GM23338 (cell line): ENCODE measurements around the gene PPP6R2. TPM values are rescaled to one million over a fixed set of nuclear protein-coding genes. Genes with fewer than 3 reads are reported as not detected.

ENCODE experiments used
- ATAC-seq: fragments of 200-7000 bp; cut with Tn5 transposase; 3 replicates; pipeline ENCODE4 v1.9.1; 2020
- DNase-seq: peaks from one replicate; pipeline ENCODE4 v3.0.0-alpha.2; 2015; ENCODE audit warnings: low spot score
- H2AFZ ChIP-seq: fragments of 200-600 bp; sonication (generic); 2 replicates; pipeline ENCODE4 v1.8.0; 2016; ENCODE audit warnings: antibody characterized with exemption, mild to moderate bottlenecking, moderate library complexity
- H3F3A ChIP-seq: fragments of 200-600 bp; sonication (generic); replicated peaks from 2 replicates; pipeline ENCODE4 v1.8.0; 2017; ENCODE audit warnings: antibody characterized with exemption, mixed run types, low read depth
- H3K27ac ChIP-seq: fragments of 200-600 bp; sonication (generic); 2 replicates; pipeline ENCODE4 v1.6.1; 2016; ENCODE audit warnings: low read depth
- H3K27me3 ChIP-seq: fragments of 200-600 bp; sonication (generic); 2 replicates; pipeline ENCODE4 v1.8.0; 2016; ENCODE audit warnings: mild to moderate bottlenecking, mixed run types, moderate library complexity; ENCODE audit not compliant: insufficient read depth
- H3K36me3 ChIP-seq: fragments of 200-600 bp; sonication (generic); 2 replicates; pipeline ENCODE4 v1.8.0; 2016; ENCODE audit warnings: mild to moderate bottlenecking; ENCODE audit not compliant: insufficient read depth
- H3K4me1 ChIP-seq: fragments of 200-600 bp; sonication (generic); 2 replicates; pipeline ENCODE4 v1.8.0; 2016; ENCODE audit warnings: mild to moderate bottlenecking, moderate library complexity; ENCODE audit not compliant: insufficient read depth
- H3K4me2 ChIP-seq: fragments of 200-600 bp; sonication (generic); 2 replicates; pipeline ENCODE4 v1.7.1; 2017; ENCODE audit warnings: mixed run types
- H3K4me3 ChIP-seq: fragments of 200-600 bp; sonication (generic); 2 replicates; pipeline ENCODE4 v1.6.1; 2016; ENCODE audit warnings: mixed run types
- H3K79me2 ChIP-seq: fragments of 200-600 bp; sonication (generic); replicated peaks from 2 replicates; pipeline ENCODE4 v1.8.0; 2017; ENCODE audit warnings: mild to moderate bottlenecking; ENCODE audit not compliant: insufficient read depth
- H3K9me2 ChIP-seq: fragments of 200-600 bp; sonication (generic); 2 replicates; pipeline ENCODE4 v1.8.0; 2017; ENCODE audit not compliant: insufficient read depth
- H4K20me1 ChIP-seq: fragments of 200-600 bp; sonication (generic); replicated peaks from 2 replicates; pipeline ENCODE4 v1.8.0; 2017; ENCODE audit warnings: mild to moderate bottlenecking; ENCODE audit not compliant: insufficient read depth
- H3K27ac Mint-ChIP-seq: 2 replicates; pipeline ENCODE4 v1.8.0; 2020; ENCODE audit warnings: inconsistent platforms, mild to moderate bottlenecking, moderate library complexity, mixed read lengths
- H3K27me3 Mint-ChIP-seq: 3 replicates; pipeline ENCODE4 v1.8.0; 2022; ENCODE audit warnings: low read depth, mild to moderate bottlenecking, moderate library complexity, mixed read lengths, inconsistent platforms; ENCODE audit not compliant: insufficient read depth, poor library complexity
- H3K36me3 Mint-ChIP-seq: 3 replicates; pipeline ENCODE4 v1.8.0; 2021; ENCODE audit warnings: low read depth, mild to moderate bottlenecking, inconsistent platforms, moderate library complexity, mixed read lengths
- H3K4me1 Mint-ChIP-seq: 3 replicates; pipeline ENCODE4 v1.8.0; 2020; ENCODE audit warnings: mild to moderate bottlenecking, inconsistent platforms, mixed read lengths
- H3K4me3 Mint-ChIP-seq: 3 replicates; pipeline ENCODE4 v1.8.0; 2021; ENCODE audit warnings: moderate library complexity, mild to moderate bottlenecking, inconsistent platforms, mixed read lengths
- H3K9me3 Mint-ChIP-seq: 3 replicates; pipeline ENCODE4 v1.8.0; 2020; ENCODE audit warnings: moderate library complexity, mild to moderate bottlenecking, inconsistent platforms, mixed read lengths
- CREB1 ChIP-seq: fragments of 250-450 bp; sonication (Bioruptor Pico); IDR thresholded peaks from 2 replicates; pipeline ENCODE4 v1.5.0; 2020; ENCODE audit warnings: low read depth, mild to moderate bottlenecking, moderate library complexity
- CTCF ChIP-seq, 2 experiments: fragments of 200-600 bp in 1 of 2; sonication (generic) in 1 of 2; conservative IDR thresholded peaks; 2 replicates each; pipeline versions ENCODE4 v1.5.1 to v1.6.1; 2016 to 2017; ENCODE audit warnings: antibody characterized with exemption in 2 of 2, low read depth in 2 of 2, mild to moderate bottlenecking in 2 of 2, moderate library complexity in 1 of 2
- ZNF462 ChIP-seq: fragments of 250-450 bp; sonication (Bioruptor Pico); IDR thresholded peaks from 2 replicates; pipeline ENCODE4 v1.5.0; 2020; ENCODE audit warnings: mild to moderate bottlenecking, moderate library complexity
- polyA plus RNA-seq: library from polyadenylated mRNA; unstranded; fragments of >200 nt; fragmentation: Nextera tagmentation; extraction: Ambion mirVana; gene quantifications from 2 replicates; pipeline ENCODE4 v1.2.1, GENCODE V29; 2016
- total RNA-seq: library from RNA; depleted of rRNA; stranded (reverse); fragments of >200 nt; shearing (Covaris generic); gene quantifications from 2 replicates; pipeline ENCODE4 v1.2.3, GENCODE V29; 2014

PPP6R2 gene
- total and polyA plus RNA-seq, 2 experiments from 2014 or later = 11.9 to 45.8 TPM

GRCh38 chr22:50475652-50476002 is 132.5 kb downstream of the PPP6R2 start (continued):
- TF ChIP-seq ZNF462 (no peak), CTCF (conservative IDR thresholded peaks at IDR 0.05; ENCODE audit: low read depth in 2 of 2) (no peak)

GRCh38 chr22:50476868-50477267 is 133.7 kb downstream of the PPP6R2 start:
- Histone ChIP-seq H3K27ac (no peak overlapping the region), H3F3A (no peaks in the 10 kb centered on the region)
- H3K4me3 Mint-ChIP-seq = no peak overlapping the region; the same call in 2 of the 3 replicates

More at GRCh38 chr22:50476868-50477267, 133.7 kb downstream of the PPP6R2 start:
- no peak for ATAC-seq
- TF ChIP-seq CREB1 = no peak
- no peaks in the 10 kb centered on the region for H3K36me3 Mint-ChIP-seq
- no peaks in the 10 kb centered on the region; the same call in 2 of the 3 replicates for H3K9me3 Mint-ChIP-seq
- H3K4me2 ChIP-seq = no peak overlapping the region
- no peaks in the 10 kb centered on the region for H3K9me2 ChIP-seq
- H3K4me1 ChIP-seq = peaks cover 11% of the 10 kb centered on the region
- H3K27ac Mint-ChIP-seq = no peak overlapping the region
- no peaks in the 10 kb centered on the region for H3K36me3 ChIP-seq
- peaks cover 23% of the 10 kb centered on the region for H3K79me2 ChIP-seq
- H3K4me3 ChIP-seq = no peak overlapping the region
- peaks cover 46% of the 10 kb centered on the region for H3K27me3 Mint-ChIP-seq
- peaks cover 21% of the 10 kb centered on the region for H4K20me1 ChIP-seq
- H2AFZ ChIP-seq = 0 out of 2 replicates have a peak overlapping the region, but pooled peaks have one; percentile 14
- H3K4me1 Mint-ChIP-seq = peaks cover 25% of the 10 kb centered on the region
- peaks cover 23% of the 10 kb centered on the region for H3K27me3 ChIP-seq
- no peak for DNase-seq
